Stimulated activated CD8-positive, alpha-beta memory T cell treated with anti-CD3 and anti-CD28 coated beads, Interleukin-4, amount 100 ng/mL, for 48 hours (primary cell): ENCODE results near the gene MAST1.
"Not testable (repeated sequence)": the region's sequence is repeated elsewhere in the genome, so short reads cannot be mapped to it uniquely, and the experiment has no call there.

Source experiments
- DNase-seq: peaks from one replicate; pipeline ENCODE4 v3.0.0-alpha.2; 2020

MAST1 gene

DNA sequence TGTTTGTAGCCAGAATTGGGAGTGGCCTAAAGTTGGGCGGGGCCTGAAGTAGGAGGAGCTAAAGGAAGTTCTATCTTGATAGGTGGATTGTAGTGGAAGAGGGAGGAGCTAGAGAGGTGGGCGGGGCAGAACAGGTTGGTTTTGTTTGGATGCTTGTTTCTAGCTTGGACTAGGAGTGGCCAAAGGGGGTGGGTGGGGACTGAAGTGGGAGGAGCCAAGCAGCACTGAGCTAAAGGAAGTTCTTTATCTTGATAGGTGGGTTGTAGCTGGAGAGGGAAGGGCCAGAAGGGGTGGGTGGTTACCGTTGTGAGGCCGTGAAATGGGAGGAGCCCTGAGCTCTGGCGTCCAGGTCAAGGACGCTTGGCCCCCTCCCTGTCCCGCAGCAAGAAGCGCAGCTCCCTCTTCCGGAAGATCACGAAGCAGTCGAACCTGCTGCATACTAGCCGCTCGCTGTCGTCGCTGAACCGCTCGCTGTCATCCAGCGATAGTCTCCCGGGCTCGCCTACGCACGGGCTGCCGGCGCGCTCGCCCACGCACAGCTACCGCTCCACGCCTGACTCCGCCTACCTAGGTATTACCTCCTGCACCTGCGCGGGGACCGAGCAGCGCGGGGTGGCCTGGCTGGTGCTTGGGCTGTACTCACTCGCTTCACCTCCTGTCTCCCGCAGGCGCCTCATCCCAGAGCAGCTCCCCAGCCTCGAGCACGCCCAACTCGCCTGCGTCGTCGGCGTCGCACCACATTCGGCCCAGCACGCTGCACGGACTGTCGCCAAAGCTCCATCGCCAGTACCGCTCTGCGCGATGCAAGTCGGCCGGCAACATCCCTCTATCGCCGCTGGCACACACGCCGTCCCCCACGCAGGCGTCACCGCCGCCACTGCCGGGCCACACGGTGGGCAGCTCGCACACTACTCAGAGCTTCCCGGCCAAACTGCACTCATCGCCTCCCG is 34.9 kb downstream of the MAST1 start:
- peak; percentile 76 for DNase-seq

GRCh38 chr19:12873891-12874745 is 35.8 kb downstream of the MAST1 start:
- no peak for DNase-seq

GRCh38 chr19:12875086-12875485 is 36.8 kb downstream of the MAST1 start:
- DNase-seq: no peak

DNA sequence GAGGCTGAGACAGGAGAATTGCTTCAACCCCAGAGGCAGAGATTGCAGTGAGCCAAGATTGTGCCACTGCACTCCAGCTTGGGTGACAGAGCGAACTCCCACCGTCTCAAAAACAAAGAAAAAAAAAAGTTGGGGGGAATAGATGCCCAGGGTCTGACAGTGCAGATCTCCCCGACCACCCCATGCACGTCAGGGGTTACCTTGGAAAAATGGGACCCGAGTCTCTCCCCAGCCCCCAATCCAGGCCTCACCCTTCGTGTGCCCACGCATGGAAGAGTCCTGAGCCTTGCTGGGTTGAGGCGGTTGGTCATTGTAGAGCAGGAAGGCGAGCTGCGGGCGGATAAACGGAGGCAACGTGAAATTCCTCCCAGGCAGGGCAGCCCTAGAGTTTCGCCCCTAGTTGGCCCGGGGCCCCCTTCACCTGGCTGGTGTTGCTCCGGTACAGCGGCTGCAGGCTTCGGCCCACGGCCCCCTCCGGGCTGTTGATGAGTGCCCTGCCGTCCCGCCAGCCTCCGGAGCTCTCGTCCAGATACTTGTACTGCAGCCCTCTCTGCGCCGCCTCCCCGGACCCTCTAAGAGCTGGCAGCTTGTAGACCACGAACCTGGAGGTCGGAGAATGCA is 42.3 kb downstream of the MAST1 start:
- DNase-seq: peak; percentile 45

GRCh38 chr19:12881172-12881808 is 43.0 kb downstream of the MAST1 start, which contains the start of gene DNASE2:
TSS of gene DNASE2 (minus strand) at chr19:12881449. CDS start at chr19:12881375, 74 bp downstream.
- DNase-seq: peak; percentile 95

DNA sequence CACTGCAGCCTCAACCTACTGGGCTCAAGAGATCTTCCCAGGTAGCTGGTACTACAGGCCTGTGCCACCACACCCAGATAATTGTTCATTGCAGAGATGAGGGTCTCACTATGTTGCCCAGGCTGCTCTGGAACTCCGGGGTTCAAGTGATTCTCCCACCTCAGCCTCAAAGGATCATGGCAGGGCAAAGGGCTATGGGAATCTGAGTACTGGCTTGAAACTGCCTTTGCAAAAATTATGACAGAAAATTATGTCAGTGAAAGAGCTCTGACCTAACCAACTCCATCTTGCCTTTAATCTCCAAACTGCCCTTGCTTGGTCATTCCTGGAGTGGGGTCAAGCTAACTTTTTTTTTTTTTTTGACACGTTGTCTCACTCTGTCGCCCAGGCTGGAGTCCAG is 44.3 kb downstream of the MAST1 start:
- DNase-seq: no peak

- DNase-seq: peak; percentile 26
These were observed 45.9 kb downstream of the MAST1 start for GRCh38 chr19:12884202-12884601.

- no peak for DNase-seq
These were observed 46.3 kb downstream of the MAST1 start for GRCh38 chr19:12884627-12884925.

- DNase-seq: peak; percentile 95
These were observed 46.8 kb downstream of the MAST1 start for GRCh38 chr19:12884926-12885748.

DNA sequence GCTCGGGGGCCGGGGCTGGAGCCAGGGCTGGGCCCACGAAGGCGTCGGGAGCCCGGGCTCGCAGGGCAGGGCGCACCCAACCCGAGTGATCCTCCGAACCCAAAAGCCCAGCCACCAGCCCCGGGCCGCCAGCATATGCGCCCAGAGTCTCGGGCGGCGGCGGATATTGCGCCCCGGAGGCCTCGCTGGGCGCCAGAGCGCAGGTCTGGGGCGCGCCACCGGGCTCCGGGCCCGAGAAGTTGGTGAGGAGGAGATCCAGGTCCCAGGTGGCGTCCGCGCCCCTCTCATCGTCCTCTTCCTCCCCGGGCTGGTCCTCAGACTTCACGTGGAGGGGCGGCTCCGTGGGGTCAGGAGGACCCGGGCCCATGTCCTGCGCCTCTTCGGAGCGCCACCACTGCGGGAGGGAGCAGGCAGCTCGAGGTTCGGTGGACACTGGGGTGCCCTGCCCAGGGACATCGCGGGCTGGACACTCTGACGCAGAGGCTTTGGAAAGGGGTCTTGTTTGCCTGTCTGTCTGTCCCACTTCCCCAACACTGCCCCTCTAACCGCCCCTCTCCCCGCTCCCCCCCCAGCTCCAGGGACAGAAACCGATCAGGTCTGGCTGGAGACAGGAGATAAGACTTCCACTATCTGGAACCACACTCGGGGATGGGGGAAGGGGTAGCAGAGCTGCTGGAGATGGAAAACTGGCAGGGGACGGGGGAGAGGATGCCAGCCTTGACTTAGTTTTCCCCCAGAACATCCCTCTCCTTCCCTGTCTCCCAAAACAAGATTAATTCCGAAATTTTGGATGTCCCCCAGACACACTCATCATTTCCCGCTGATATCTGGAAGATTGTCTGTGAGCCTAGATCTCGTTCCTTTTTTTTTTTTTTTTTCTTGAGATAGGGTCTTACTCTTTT is 47.7 kb downstream of the MAST1 start:
- DNase-seq: no peak

DNA sequence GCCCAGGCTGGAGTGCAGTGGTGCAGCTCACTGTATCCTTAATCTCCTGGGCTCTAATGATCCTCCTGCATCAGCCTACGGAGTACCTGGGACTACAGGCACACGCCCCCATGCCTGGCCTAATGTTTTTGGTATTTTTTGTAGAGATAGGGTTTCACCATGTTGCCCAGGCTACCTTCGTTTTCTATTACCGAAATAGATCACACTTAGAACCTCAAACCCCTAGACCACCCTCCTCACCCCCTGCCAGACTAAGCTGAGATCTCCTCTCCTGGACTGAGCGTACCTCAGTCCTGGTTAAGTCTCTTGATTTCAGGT is 48.3 kb downstream of the MAST1 start:
- no peak for DNase-seq

DNA sequence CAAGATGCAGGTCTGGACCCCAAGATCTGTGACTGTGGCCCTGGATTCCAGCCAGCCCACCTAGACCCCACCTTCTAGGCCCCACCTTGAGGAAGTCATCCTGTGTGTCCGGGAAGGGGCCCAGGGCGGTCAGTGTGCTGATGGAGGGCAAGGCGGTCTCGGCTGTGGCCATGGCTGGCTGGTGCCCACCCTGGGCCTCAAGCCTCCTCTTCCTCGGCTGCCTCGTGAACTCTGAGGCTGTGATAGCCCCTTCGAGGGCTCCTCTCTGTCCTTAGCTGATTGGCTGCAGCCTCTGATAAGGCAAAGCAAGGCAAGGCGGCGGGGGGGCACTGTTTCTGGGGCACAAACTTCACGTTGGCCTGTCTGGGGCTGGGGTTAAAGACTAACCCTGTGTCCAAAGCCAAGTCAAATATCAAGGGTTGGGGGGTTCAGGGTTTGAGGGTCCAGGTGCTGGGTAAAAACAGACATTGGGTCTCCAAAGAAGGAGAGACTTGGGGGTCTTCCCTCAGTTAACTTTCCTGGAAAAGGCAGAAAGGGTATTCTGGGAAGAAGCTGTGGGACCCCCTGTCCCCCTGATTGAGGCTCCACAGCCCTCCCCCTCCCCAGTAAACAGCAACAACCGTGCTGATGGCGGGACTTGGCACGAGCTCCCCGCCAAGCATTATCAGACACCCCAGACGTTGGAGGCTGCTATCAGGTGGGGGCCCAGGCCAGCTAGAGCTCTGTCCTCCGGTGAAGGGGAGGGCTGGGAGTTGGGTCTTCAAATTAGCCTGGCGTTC is 48.8 kb downstream of the MAST1 start, which contains the start of gene KLF1:
Gene KLF1 (minus strand): TSS at position 233 of the 779 bp plus-strand sequence. CDS start 61 bp downstream, at position 172.
- no peak for DNase-seq

DNA sequence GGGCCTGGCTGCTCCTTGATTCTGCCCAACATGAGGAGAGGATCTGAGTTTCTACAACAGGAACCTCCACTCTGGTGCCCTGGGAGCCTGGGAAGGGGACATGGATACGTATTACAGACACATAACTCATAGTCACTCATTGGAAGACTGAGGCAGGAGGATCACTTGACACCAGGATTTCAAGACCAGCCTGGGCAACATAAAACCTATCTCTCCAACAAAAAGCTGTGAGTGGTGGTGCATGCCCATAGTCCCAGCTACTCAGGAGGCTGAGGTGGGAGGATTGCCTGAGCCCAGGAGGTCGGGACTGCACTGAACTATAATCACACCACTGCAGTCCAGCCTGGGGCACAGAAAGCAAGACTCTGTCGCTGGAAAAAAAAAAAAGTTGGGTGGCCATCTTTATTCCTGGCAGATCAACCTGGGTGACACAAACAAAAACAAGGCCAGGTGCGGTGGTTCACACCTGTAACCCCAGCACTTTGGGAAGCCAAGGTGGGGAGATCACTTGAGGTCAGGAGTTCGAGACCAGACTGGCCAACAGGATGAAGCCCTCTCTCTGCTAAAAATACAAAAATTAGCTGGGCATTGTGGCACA is 49.8 kb downstream of the MAST1 start:
- DNase-seq: no peak

GRCh38 chr19:12890299-12890786 is 52.0 kb downstream of the MAST1 start:
- not testable (repeated sequence) for DNase-seq

DNA sequence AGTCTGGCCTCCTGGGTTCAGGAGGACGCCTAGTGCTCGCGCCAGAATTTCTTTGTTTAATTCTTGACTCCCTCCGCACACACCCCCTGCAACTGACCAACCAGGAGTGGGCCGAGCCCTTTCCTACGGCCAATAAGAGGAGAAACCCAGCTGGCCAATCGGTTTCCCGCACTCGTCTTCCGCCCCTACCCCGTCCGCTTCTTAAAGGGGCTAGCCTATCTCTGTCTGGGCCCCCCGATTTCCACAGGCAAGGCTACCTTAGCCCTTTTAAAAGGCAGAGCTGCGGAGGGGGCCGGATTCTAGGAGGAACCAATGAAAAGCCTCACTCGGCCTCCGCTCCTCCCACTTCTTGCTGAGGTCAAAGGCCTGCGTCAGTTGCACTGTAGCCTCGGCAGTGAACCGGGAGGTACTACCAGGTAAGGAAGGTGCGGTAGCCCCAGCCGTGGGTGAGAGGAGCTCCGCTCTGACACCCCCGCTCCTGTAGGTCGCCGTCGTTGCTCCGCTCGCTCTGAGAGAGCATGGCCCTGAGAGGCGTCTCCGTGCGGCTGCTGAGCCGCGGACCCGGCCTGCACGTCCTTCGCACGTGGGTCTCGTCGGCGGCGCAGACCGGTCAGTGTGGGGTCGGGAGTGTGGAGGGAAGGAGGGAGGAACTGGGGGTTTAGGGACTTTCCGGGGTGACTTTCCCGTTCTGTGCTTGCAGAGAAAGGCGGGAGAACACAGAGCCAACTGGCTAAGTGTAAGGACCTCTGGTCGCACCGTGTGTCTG is 52.7 kb downstream of the MAST1 start, which contains the start of gene GCDH:
Gene GCDH (plus strand): TSS at position 374 of the 766 bp plus-strand sequence. CDS start 145 bp downstream, at position 519.
- DNase-seq: peak; percentile 96

GRCh38 chr19:12891553-12892021 is 53.3 kb downstream of the MAST1 start:
- DNase-seq: no peak

GRCh38 chr19:12893582-12893981 is 55.3 kb downstream of the MAST1 start:
- no peak for DNase-seq

- no peak for DNase-seq
These were observed 58.1 kb downstream of the MAST1 start for GRCh38 chr19:12896460-12896859.
